ENCODE data around the gene CD38. TPM values are rescaled to one million over a fixed set of nuclear protein-coding genes. Genes with fewer than 3 reads are reported as not detected.

CD38 gene
- total RNA-seq, 6 donors from 2014 or later = 8.5 to 72.3 (median 28.3) TPM

- DNase-seq (no peak), ATAC-seq (ENCODE audit: low FRiP score in 2 of 2) (peak in 1 of 2 donors; percentile 56)
- H3K27ac ChIP-seq = peak overlapping the region in 1 of 4 donors; percentile 13
These were observed 24.3 kb upstream of the CD38 start for GRCh38 chr4:15753786-15754185.

GRCh38 chr4:15754323-15754722 lies 23.8 kb upstream of the CD38 start:
- DNase-seq (no peak), ATAC-seq (ENCODE audit: low FRiP score in 2 of 2) (peak in 1 of 2 donors; percentile 45)
- 21 to 28% methylated on average over 4 of the region's 4 CpGs for WGBS, 2 donors
- no peak overlapping the region for H3K4me3 ChIP-seq
- H3K27me3 ChIP-seq = no peaks in the 10 kb centered on the region
- TF ChIP-seq POLR2A (IDR thresholded peaks at IDR 0.05) = no peak
- TF ChIP-seq CTCF (IDR thresholded peaks at IDR 0.05) = no peak
- TF ChIP-seq EP300 (IDR thresholded peaks at IDR 0.05) = no peak
- no peak for TF ChIP-seq POLR2AphosphoS5 (IDR thresholded peaks at IDR 0.05)
- peaks cover 5 to 14% (median 9%) of the 10 kb centered on the region in 4 donors for H3K4me1 ChIP-seq
- no peaks in the 10 kb centered on the region for H3K9me3 ChIP-seq
- no peaks in the 10 kb centered on the region for H3K36me3 ChIP-seq
- H3K27ac ChIP-seq = peak overlapping the region in 1 of 4 donors; percentile 13

More at GRCh38 chr4:15753786-15754185, 24.3 kb upstream of the CD38 start:
- Histone ChIP-seq H3K9me3 (no peaks in the 10 kb centered on the region), H3K36me3 (no peaks in the 10 kb centered on the region), H3K4me3 (no peak overlapping the region), H3K4me1 (peaks cover 5 to 14% (median 9%) of the 10 kb centered on the region in 4 donors), H3K27me3 (no peaks in the 10 kb centered on the region)
- TF ChIP-seq EP300 (IDR thresholded peaks at IDR 0.05) (no peak), POLR2AphosphoS5 (IDR thresholded peaks at IDR 0.05) (peak in 1 of 2 donors; percentile 62)
- WGBS, 2 donors = 22 to 45% methylated on average over 4 of the region's 4 CpGs

GRCh38 chr4:15755321-15756155 lies 22.6 kb upstream of the CD38 start:
- no peaks in the 10 kb centered on the region for H3K27me3 ChIP-seq
- H3K4me1 ChIP-seq = peaks cover 5 to 14% (median 9%) of the 10 kb centered on the region in 4 donors
- TF ChIP-seq POLR2AphosphoS5 (IDR thresholded peaks at IDR 0.05) = no peak
- TF ChIP-seq CTCF (IDR thresholded peaks at IDR 0.05) = no peak
- no peak for TF ChIP-seq POLR2A (IDR thresholded peaks at IDR 0.05)
- TF ChIP-seq EP300 (IDR thresholded peaks at IDR 0.05) = no peak
- no peak overlapping the region for H3K4me3 ChIP-seq
- no peaks in the 10 kb centered on the region for H3K9me3 ChIP-seq
- WGBS, 2 donors = 72 to 82% methylated on average over 4 of the region's 4 CpGs
- no peaks in the 10 kb centered on the region for H3K36me3 ChIP-seq
- DNase-seq = no peak
- ATAC-seq (ENCODE audit: low FRiP score in 2 of 2) = no peak
- no peak overlapping the region for H3K27ac ChIP-seq

GRCh38 chr4:15756361-15756861 lies 21.7 kb upstream of the CD38 start:
- 38 to 61% methylated on average over 6 of the region's 6 CpGs for WGBS, 2 donors
- H3K9me3 ChIP-seq = no peaks in the 10 kb centered on the region
- ATAC-seq (ENCODE audit: low FRiP score in 2 of 2) = peak; percentile 32 to 60
- peak in 1 of 2 donors; percentile 22 for DNase-seq
- no peak overlapping the region for H3K27ac ChIP-seq
- H3K4me1 ChIP-seq = peaks cover 5 to 14% (median 9%) of the 10 kb centered on the region in 4 donors
- no peaks in the 10 kb centered on the region for H3K27me3 ChIP-seq
- no peaks in the 10 kb centered on the region for H3K36me3 ChIP-seq
- no peak for TF ChIP-seq POLR2AphosphoS5 (IDR thresholded peaks at IDR 0.05)
- TF ChIP-seq CTCF (IDR thresholded peaks at IDR 0.05) = peak in 3 of 6 experiments; percentile 8 to 22 (median 18)
- H3K4me3 ChIP-seq = no peak overlapping the region

GRCh38 chr4:15757054-15757453 lies 21.1 kb upstream of the CD38 start:
- ATAC-seq (ENCODE audit: low FRiP score in 2 of 2) = no peak
- WGBS, 2 donors = 52 to 70% methylated on average over 4 of the region's 4 CpGs

More at GRCh38 chr4:15757054-15757453, 21.1 kb upstream of the CD38 start:
- Histone ChIP-seq H3K36me3 (no peaks in the 10 kb centered on the region), H3K27me3 (no peaks in the 10 kb centered on the region), H3K4me1 (peaks cover 5 to 14% (median 9%) of the 10 kb centered on the region in 4 donors), H3K9me3 (no peaks in the 10 kb centered on the region), H3K4me3 (no peak overlapping the region), H3K27ac (no peak overlapping the region)
- TF ChIP-seq POLR2A (IDR thresholded peaks at IDR 0.05) = no peak
- TF ChIP-seq EP300 (IDR thresholded peaks at IDR 0.05) = no peak
- TF ChIP-seq CTCF (IDR thresholded peaks at IDR 0.05) = no peak
- no peak for TF ChIP-seq POLR2AphosphoS5 (IDR thresholded peaks at IDR 0.05)
- DNase-seq = no peak
